PC-9 (cell line): ENCODE data around the gene ADSL.

Experiments used
- EZH2 ChIP-seq: fragments of 200-600 bp; sonication (generic); IDR thresholded peaks from 2 replicates; pipeline ENCODE4 v1.8.0; 2017; ENCODE audit warnings: antibody characterized with exemption, low read depth
- TF ChIP-seq, protein P1 (sequence below): fragments of 200-600 bp; sonication (generic); conservative IDR thresholded peaks from 2 replicates; pipeline ENCODE4 v1.6.1; 2017; ENCODE audit warnings: mixed run types, antibody characterized with exemption, mild to moderate bottlenecking, moderate library complexity

GRCh38 chr22:40394607-40395006, 48.3 kb downstream of the ADSL start:
- TF ChIP-seq, protein P1, sequence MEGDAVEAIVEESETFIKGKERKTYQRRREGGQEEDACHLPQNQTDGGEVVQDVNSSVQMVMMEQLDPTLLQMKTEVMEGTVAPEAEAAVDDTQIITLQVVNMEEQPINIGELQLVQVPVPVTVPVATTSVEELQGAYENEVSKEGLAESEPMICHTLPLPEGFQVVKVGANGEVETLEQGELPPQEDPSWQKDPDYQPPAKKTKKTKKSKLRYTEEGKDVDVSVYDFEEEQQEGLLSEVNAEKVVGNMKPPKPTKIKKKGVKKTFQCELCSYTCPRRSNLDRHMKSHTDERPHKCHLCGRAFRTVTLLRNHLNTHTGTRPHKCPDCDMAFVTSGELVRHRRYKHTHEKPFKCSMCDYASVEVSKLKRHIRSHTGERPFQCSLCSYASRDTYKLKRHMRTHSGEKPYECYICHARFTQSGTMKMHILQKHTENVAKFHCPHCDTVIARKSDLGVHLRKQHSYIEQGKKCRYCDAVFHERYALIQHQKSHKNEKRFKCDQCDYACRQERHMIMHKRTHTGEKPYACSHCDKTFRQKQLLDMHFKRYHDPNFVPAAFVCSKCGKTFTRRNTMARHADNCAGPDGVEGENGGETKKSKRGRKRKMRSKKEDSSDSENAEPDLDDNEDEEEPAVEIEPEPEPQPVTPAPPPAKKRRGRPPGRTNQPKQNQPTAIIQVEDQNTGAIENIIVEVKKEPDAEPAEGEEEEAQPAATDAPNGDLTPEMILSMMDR: no peak
- no peak for TF ChIP-seq EZH2
